GM10248 (cell line): Measurements from ENCODE around the gene ITPR1.

Source experiments
- CTCF ChIA-PET: fragments of 300-600 bp; sonication (Branson Sonifier 250); formaldehyde crosslinking; extraction: SDS; loops from one replicate; lab custom pipeline; 2021; ENCODE audit warnings: antibody characterized with exemption; lab: Yijun Ruan, JAX
- POLR2A ChIA-PET: fragments of 350-650 bp; sonication (Branson Sonifier 250); formaldehyde crosslinking; extraction: SDS; loops from one replicate; lab custom pipeline; 2020; ENCODE audit warnings: antibody characterized with exemption; lab: Yijun Ruan, JAX
- DNase-seq: peaks from one replicate; pipeline ENCODE4 v3.0.0; 2012; ENCODE audit errors: extremely low spot score
- CTCF ChIP-seq: IDR thresholded peaks from 2 replicates; pipeline ENCODE4 v1.5.1; 2012; ENCODE audit warnings: mild to moderate bottlenecking, low read depth; ENCODE audit errors: extremely low read depth, missing control alignments, control extremely low read depth

ITPR1 gene

GRCh38 chr3:4859788-4860187 is 366.6 kb downstream of the ITPR1 start:
- ChIA-PET POLR2A (no interaction called here), CTCF (interaction anchor here (1.2 kb wide), 2 partner anchors 16 to 18 kb away, joined by 3 to 5 read pairs; no protein-coding TSS in a partner anchor)
- DNase-seq: no peak
- TF ChIP-seq CTCF: no peak

- CTCF ChIA-PET: no interaction called here
- POLR2A ChIA-PET: no interaction called here
- DNase-seq: no peak
- no peak for TF ChIP-seq CTCF
These were observed 369.8 kb downstream of the ITPR1 start for GRCh38 chr3:4862973-4863372.

GRCh38 chr3:4864503-4864902 is 371.4 kb downstream of the ITPR1 start:
- CTCF ChIA-PET: no interaction called here
- DNase-seq: no peak
- TF ChIP-seq CTCF: no peak
- POLR2A ChIA-PET: no interaction called here

- TF ChIP-seq CTCF: no peak
- no peak for DNase-seq
- ChIA-PET CTCF (interaction anchor here (1.6 to 1.7 kb wide), 2 partner anchors 10 to 107 kb away, joined by 3 to 5 read pairs; no protein-coding TSS in a partner anchor), POLR2A (no interaction called here)
These were observed 372.6 kb downstream of the ITPR1 start for GRCh38 chr3:4865714-4866113.

- ChIA-PET CTCF (interaction anchor here (1.0 to 1.7 kb wide), 5 partner anchors 9 to 117 kb away, joined by 3 to 5 read pairs (median 3); no protein-coding TSS in a partner anchor), POLR2A (interaction anchor here (0.6 kb wide), 1 partner anchor 112 kb away, joined by 3 read pairs; no protein-coding TSS in a partner anchor)
- no peak for TF ChIP-seq CTCF
- no peak for DNase-seq
These were observed 373.7 kb downstream of the ITPR1 start for GRCh38 chr3:4866866-4867265.

GRCh38 chr3:4877173-4877787 is 384.1 kb downstream of the ITPR1 start:
- POLR2A ChIA-PET: no interaction called here
- TF ChIP-seq CTCF: no peak
- CTCF ChIA-PET: interaction anchor here (1.0 to 1.2 kb wide), 2 partner anchors 39 to 149 kb away, joined by 3 read pairs; no protein-coding TSS in a partner anchor

More at GRCh38 chr3:4877173-4877787, 384.1 kb downstream of the ITPR1 start:
- no peak for DNase-seq
